ENCODE results near the gene TSSK6. TPM values are rescaled to one million over a fixed set of nuclear protein-coding genes. Genes with fewer than 3 reads are reported as not detected.

TSSK6 gene
- total and polyA plus RNA-seq, 2 experiments from 2014 or later, result 0.70 to 2.3 TPM

GRCh38 chr19:19526581-19527370 is 11.4 kb upstream of the TSSK6 start:
- no peaks in the 10 kb centered on the region for H4K20me1 ChIP-seq (ENCODE audit: insufficient read depth)
- no peak overlapping the region for H3K4me3 ChIP-seq
- no peaks in the 10 kb centered on the region for H3K9me3 ChIP-seq (ENCODE audit: low read depth)
- no peaks in the 10 kb centered on the region for H3K27me3 ChIP-seq (replicated peaks; ENCODE audit: insufficient read depth)
- H3K9me2 ChIP-seq (ENCODE audit: insufficient read depth), result no peaks in the 10 kb centered on the region
- TF ChIP-seq EZH2phosphoT487 (IDR thresholded peaks at IDR 0.05; ENCODE audit: insufficient read depth, low read depth) (no peak), EZH2 (IDR thresholded peaks at IDR 0.05; ENCODE audit: insufficient read depth, poor library complexity, severe bottlenecking) (no peak)
- WGBS, 2 experiments (ENCODE audit: low coverage in 1 of 2, low lambda C conversion rate in 2 of 2, missing lambda C conversion rate in 2 of 2), result 82 to 86% methylated on average over 19 to 28 of the region's 28 CpGs
- H3K4me2 ChIP-seq (ENCODE audit: unreplicated experiment), result no peak overlapping the region
- H3K79me2 ChIP-seq (ENCODE audit: insufficient read depth), result peaks cover 32% of the 10 kb centered on the region
- no peak overlapping the region for H2AFZ ChIP-seq
- no peak overlapping the region for H3K9ac ChIP-seq
- in situ Hi-C loops (cut with MboI), result loop anchor here (25.0 kb wide), 2 partner anchors 411 to 711 kb away; no protein-coding TSS in a partner anchor
- no peaks in the 10 kb centered on the region for H3K36me3 ChIP-seq (ENCODE audit: low read depth)
- no peak for DNase-seq
- H3K27ac ChIP-seq, result no peak overlapping the region
- H3F3A ChIP-seq (ENCODE audit: insufficient read depth), result peaks cover 12% of the 10 kb centered on the region
- peaks cover 3% of the 10 kb centered on the region; the same call in 1 of the 2 replicates for H3K4me1 ChIP-seq (ENCODE audit: insufficient read depth)

GRCh38 chr19:19525611-19526380 is 10.4 kb upstream of the TSSK6 start:
- no peak overlapping the region for H3K4me3 ChIP-seq
- no peak overlapping the region for H3K27ac ChIP-seq
- no peaks in the 10 kb centered on the region for H3K9me3 ChIP-seq (ENCODE audit: low read depth)
- H3K79me2 ChIP-seq (ENCODE audit: insufficient read depth), result peaks cover 42% of the 10 kb centered on the region
- DNase-seq, result no peak
- no peaks in the 10 kb centered on the region for H3K9me2 ChIP-seq (ENCODE audit: insufficient read depth)
- no peak overlapping the region for H2AFZ ChIP-seq
- in situ Hi-C loops (cut with MboI), result loop anchor here (25.0 kb wide), 2 partner anchors 412 to 712 kb away; no protein-coding TSS in a partner anchor
- no peak overlapping the region for H3K4me2 ChIP-seq (ENCODE audit: unreplicated experiment)
- peaks cover 3% of the 10 kb centered on the region; the same call in 1 of the 2 replicates for H3K4me1 ChIP-seq (ENCODE audit: insufficient read depth)
- no peaks in the 10 kb centered on the region for H4K20me1 ChIP-seq (ENCODE audit: insufficient read depth)
- no peak overlapping the region for H3K9ac ChIP-seq
- TF ChIP-seq EZH2 (IDR thresholded peaks at IDR 0.05; ENCODE audit: insufficient read depth, poor library complexity, severe bottlenecking) (no peak), EZH2phosphoT487 (IDR thresholded peaks at IDR 0.05; ENCODE audit: insufficient read depth, low read depth) (no peak)
- no peaks in the 10 kb centered on the region for H3K27me3 ChIP-seq (replicated peaks; ENCODE audit: insufficient read depth)
- peaks cover 5% of the 10 kb centered on the region for H3F3A ChIP-seq (ENCODE audit: insufficient read depth)
- 0 out of 2 replicates have a peak, but pooled peaks cover 2% of the 10 kb centered on the region for H3K36me3 ChIP-seq (ENCODE audit: low read depth)
- whole genome bisulfite sequencing, 2 experiments (ENCODE audit: low coverage in 1 of 2, low lambda C conversion rate in 2 of 2, missing lambda C conversion rate in 2 of 2), result 89 to 91% methylated on average over 21 to 23 of the region's 23 CpGs

GRCh38 chr19:19524053-19524452 is 8.7 kb upstream of the TSSK6 start:
- 76 to 84% methylated on average over 7 of the region's 7 CpGs for WGBS, 2 experiments (ENCODE audit: low coverage in 1 of 2, low lambda C conversion rate in 2 of 2, missing lambda C conversion rate in 2 of 2)
- Histone ChIP-seq H3K79me2 (ENCODE audit: insufficient read depth) (peaks cover 59% of the 10 kb centered on the region), H3K36me3 (ENCODE audit: low read depth) (0 out of 2 replicates have a peak, but pooled peaks cover 2% of the 10 kb centered on the region)

GRCh38 chr19:19523177-19523576 is 7.8 kb upstream of the TSSK6 start:
- Histone ChIP-seq H3F3A (ENCODE audit: insufficient read depth) (no peaks in the 10 kb centered on the region), H3K9me3 (ENCODE audit: low read depth) (no peaks in the 10 kb centered on the region), H3K4me2 (ENCODE audit: unreplicated experiment) (no peak overlapping the region), H2AFZ (no peak overlapping the region), H3K4me1 (ENCODE audit: insufficient read depth) (no peaks in the 10 kb centered on the region), H3K27ac (no peak overlapping the region), H3K9ac (no peak overlapping the region), H3K79me2 (ENCODE audit: insufficient read depth) (peaks cover 68% of the 10 kb centered on the region), H3K36me3 (ENCODE audit: low read depth) (0 out of 2 replicates have a peak, but pooled peaks cover 2% of the 10 kb centered on the region), H3K9me2 (ENCODE audit: insufficient read depth) (no peaks in the 10 kb centered on the region), H4K20me1 (ENCODE audit: insufficient read depth) (no peaks in the 10 kb centered on the region), H3K4me3 (no peak overlapping the region), H3K27me3 (replicated peaks; ENCODE audit: insufficient read depth) (no peaks in the 10 kb centered on the region)
- in situ Hi-C loops (cut with MboI), result no loop called here
- 87 to 88% methylated on average over 3 of the region's 3 CpGs for WGBS, 2 experiments (ENCODE audit: low coverage in 1 of 2, low lambda C conversion rate in 2 of 2, missing lambda C conversion rate in 2 of 2)
- no peak for DNase-seq
- no peak for TF ChIP-seq EZH2phosphoT487 (IDR thresholded peaks at IDR 0.05; ENCODE audit: insufficient read depth, low read depth)
- no peak for TF ChIP-seq EZH2 (IDR thresholded peaks at IDR 0.05; ENCODE audit: insufficient read depth, poor library complexity, severe bottlenecking)

More at GRCh38 chr19:19524053-19524452, 8.7 kb upstream of the TSSK6 start:
- Histone ChIP-seq H3K27me3 (replicated peaks; ENCODE audit: insufficient read depth) (no peaks in the 10 kb centered on the region), H3K4me2 (ENCODE audit: unreplicated experiment) (no peak overlapping the region), H3K27ac (no peak overlapping the region), H3K4me3 (no peak overlapping the region), H2AFZ (no peak overlapping the region), H4K20me1 (ENCODE audit: insufficient read depth) (no peaks in the 10 kb centered on the region), H3K4me1 (ENCODE audit: insufficient read depth) (no peaks in the 10 kb centered on the region), H3K9me3 (ENCODE audit: low read depth) (no peaks in the 10 kb centered on the region), H3F3A (ENCODE audit: insufficient read depth) (no peaks in the 10 kb centered on the region), H3K9me2 (ENCODE audit: insufficient read depth) (no peaks in the 10 kb centered on the region), H3K9ac (no peak overlapping the region)
- no peak for TF ChIP-seq EZH2 (IDR thresholded peaks at IDR 0.05; ENCODE audit: insufficient read depth, poor library complexity, severe bottlenecking)
- TF ChIP-seq EZH2phosphoT487 (IDR thresholded peaks at IDR 0.05; ENCODE audit: insufficient read depth, low read depth), result no peak
- DNase-seq, result no peak
- in situ Hi-C loops (cut with MboI), result no loop called here

All from GM23248 (cell line).